ENCODE data around the gene TRAF2. TPM values are rescaled to one million over a fixed set of nuclear protein-coding genes. Genes with fewer than 3 reads are reported as not detected.

The TRAF2 gene
- total RNA-seq, 1 experiment from 2014 or later = 11.5 TPM

DNA sequence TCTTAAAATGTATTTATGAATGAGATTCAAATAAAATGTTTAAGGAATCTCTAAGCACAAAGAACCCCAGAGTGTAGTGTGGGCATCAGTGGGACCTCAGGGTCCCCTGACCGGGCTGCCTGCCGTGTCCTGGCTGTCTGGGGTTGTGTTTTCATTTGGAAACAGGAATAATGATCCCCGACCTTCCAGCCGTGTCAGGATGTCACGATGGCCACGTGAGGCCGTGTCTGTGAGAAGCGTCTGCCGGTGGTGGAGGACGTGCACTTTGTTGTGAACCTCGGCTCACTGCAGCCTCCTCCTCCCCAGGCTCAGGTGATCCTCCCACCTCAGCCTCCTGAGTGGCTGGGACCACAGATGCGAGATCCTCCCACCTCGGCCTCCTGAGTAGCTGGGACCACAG lies 4.3 kb downstream of the TRAF2 start:
- DNase-seq = no peak
- TF ChIP-seq, protein P1, sequence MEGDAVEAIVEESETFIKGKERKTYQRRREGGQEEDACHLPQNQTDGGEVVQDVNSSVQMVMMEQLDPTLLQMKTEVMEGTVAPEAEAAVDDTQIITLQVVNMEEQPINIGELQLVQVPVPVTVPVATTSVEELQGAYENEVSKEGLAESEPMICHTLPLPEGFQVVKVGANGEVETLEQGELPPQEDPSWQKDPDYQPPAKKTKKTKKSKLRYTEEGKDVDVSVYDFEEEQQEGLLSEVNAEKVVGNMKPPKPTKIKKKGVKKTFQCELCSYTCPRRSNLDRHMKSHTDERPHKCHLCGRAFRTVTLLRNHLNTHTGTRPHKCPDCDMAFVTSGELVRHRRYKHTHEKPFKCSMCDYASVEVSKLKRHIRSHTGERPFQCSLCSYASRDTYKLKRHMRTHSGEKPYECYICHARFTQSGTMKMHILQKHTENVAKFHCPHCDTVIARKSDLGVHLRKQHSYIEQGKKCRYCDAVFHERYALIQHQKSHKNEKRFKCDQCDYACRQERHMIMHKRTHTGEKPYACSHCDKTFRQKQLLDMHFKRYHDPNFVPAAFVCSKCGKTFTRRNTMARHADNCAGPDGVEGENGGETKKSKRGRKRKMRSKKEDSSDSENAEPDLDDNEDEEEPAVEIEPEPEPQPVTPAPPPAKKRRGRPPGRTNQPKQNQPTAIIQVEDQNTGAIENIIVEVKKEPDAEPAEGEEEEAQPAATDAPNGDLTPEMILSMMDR (conservative IDR thresholded peaks at IDR 0.05; ENCODE audit: low read depth, low read length) = no peak
- TF ChIP-seq EZH2phosphoT487 (IDR thresholded peaks at IDR 0.05; ENCODE audit: borderline replicate concordance, low read length) = no peak
- no peak for TF ChIP-seq EZH2 (IDR thresholded peaks at IDR 0.05; ENCODE audit: low read length, unreplicated experiment)
- Histone ChIP-seq H3K27ac (ENCODE audit: low read length) (no peak overlapping the region), H3K4me3 (ENCODE audit: low read length) (no peak overlapping the region), H3K79me2 (ENCODE audit: low read length) (peaks cover 84% of the 10 kb centered on the region), H3F3A (ENCODE audit: low read length, unreplicated experiment) (no peaks in the 10 kb centered on the region), H3K4me2 (ENCODE audit: low read length) (no peak overlapping the region), H3K9ac (ENCODE audit: low read length) (no peak overlapping the region), H4K20me1 (ENCODE audit: low read length) (no peaks in the 10 kb centered on the region), H3K36me3 (ENCODE audit: low read depth, low read length) (no peaks in the 10 kb centered on the region), H3K27me3 (ENCODE audit: low read length) (no peaks in the 10 kb centered on the region), H3K9me3 (ENCODE audit: low read length) (no peaks in the 10 kb centered on the region), H3K9me2 (replicated peaks; ENCODE audit: low read length) (no peaks in the 10 kb centered on the region), H2AFZ (ENCODE audit: low read length) (no peak overlapping the region), H3K4me1 (ENCODE audit: insufficient read depth, low read length) (no peaks in the 10 kb centered on the region)
- ATAC-seq = no peak
- ChIA-PET POLR2A (ENCODE audit: unreplicated experiment) (no interaction called here), CTCF (no interaction called here)
- intact Hi-C loops (cut with micrococcal nuclease) = no loop called here
- BruUV-seq (replicated peaks) = no TSS peak

DNA sequence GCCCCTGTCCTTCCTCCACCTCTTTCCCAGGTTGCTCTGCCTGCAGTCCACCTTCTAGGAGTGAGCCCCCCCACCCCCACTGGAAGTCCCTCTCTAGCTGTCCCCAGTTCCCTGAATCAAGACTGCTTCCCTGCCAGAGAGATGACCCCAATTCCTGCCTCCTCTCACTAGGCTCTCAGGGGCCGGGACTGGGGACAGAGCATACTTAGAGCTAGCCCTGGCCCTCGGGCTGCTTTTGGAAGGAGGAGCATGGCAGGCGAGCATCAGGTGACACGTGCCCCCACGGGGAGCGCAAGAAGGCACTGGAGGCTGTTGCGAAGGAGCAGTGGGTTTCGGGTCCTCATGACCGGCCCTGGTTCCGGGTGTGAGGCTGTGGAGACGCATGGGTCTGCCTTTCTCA lies 9.7 kb downstream of the TRAF2 start:
- Histone ChIP-seq H3K79me2 (ENCODE audit: low read length) (peaks cover 45% of the 10 kb centered on the region), H3K9me2 (replicated peaks; ENCODE audit: low read length) (no peaks in the 10 kb centered on the region), H3K27ac (ENCODE audit: low read length) (no peak overlapping the region), H4K20me1 (ENCODE audit: low read length) (no peaks in the 10 kb centered on the region), H3K4me2 (ENCODE audit: low read length) (no peak overlapping the region), H3K4me3 (ENCODE audit: low read length) (no peak overlapping the region), H3K27me3 (ENCODE audit: low read length) (no peaks in the 10 kb centered on the region), H3K9me3 (ENCODE audit: low read length) (no peaks in the 10 kb centered on the region), H3K4me1 (ENCODE audit: insufficient read depth, low read length) (peaks cover 10% of the 10 kb centered on the region), H3K36me3 (ENCODE audit: low read depth, low read length) (no peaks in the 10 kb centered on the region; the same call in 1 of the 2 replicates), H2AFZ (ENCODE audit: low read length) (no peak overlapping the region), H3F3A (ENCODE audit: low read length, unreplicated experiment) (peaks cover 4% of the 10 kb centered on the region), H3K9ac (ENCODE audit: low read length) (no peak overlapping the region)
- DNase-seq (no peak), ATAC-seq (no peak)
- no peak for TF ChIP-seq EZH2phosphoT487 (IDR thresholded peaks at IDR 0.05; ENCODE audit: borderline replicate concordance, low read length)
- TF ChIP-seq EZH2 (IDR thresholded peaks at IDR 0.05; ENCODE audit: low read length, unreplicated experiment) = no peak
- TF ChIP-seq, protein P1 (conservative IDR thresholded peaks at IDR 0.05; ENCODE audit: low read depth, low read length) = no peak
- ChIA-PET POLR2A (ENCODE audit: unreplicated experiment) (no interaction called here), CTCF (no interaction called here)
- no TSS peak for BruUV-seq (replicated peaks)
- intact Hi-C loops (cut with micrococcal nuclease) = no loop called here

DNA sequence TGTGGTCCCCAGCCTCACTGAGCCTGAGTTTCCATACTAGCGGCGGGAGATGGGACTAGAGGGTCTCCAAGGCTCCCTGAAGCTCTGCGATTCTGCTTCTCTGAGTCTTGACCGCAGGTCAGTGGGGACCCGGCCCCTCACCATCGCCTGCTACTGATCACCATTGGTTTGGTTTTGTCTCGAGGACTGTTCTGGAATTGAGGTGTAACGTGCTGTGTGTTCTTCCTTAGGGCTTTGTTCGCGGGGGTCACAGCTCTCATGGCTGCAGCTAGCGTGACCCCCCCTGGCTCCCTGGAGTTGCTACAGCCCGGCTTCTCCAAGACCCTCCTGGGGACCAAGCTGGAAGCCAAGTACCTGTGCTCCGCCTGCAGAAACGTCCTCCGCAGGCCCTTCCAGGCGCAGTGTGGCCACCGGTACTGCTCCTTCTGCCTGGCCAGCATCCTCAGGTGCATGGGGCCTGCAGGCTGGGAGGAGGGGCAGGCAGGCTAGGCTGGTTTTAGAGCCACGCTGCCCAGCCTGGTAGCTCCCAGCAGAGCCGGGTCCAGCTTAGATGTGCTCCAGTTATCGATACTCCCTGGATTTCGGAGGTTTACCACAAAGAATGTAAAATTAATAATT lies 12.3 kb downstream of the TRAF2 start:
- H3K9me3 ChIP-seq (ENCODE audit: low read length) = no peaks in the 10 kb centered on the region
- intact Hi-C loops (cut with micrococcal nuclease) = no loop called here
- H2AFZ ChIP-seq (ENCODE audit: low read length) = no peak overlapping the region
- H3K27ac ChIP-seq (ENCODE audit: low read length) = no peak overlapping the region
- ChIA-PET CTCF (interaction anchor here (0.7 kb wide), 1 partner anchor 171 kb away, joined by 3 read pairs; no protein-coding TSS in a partner anchor), POLR2A (ENCODE audit: unreplicated experiment) (no interaction called here)
- H3K9ac ChIP-seq (ENCODE audit: low read length) = no peak overlapping the region
- no peak for ATAC-seq
- peaks cover 4% of the 10 kb centered on the region for H3F3A ChIP-seq (ENCODE audit: low read length, unreplicated experiment)
- H3K79me2 ChIP-seq (ENCODE audit: low read length) = peaks cover 21% of the 10 kb centered on the region
- TF ChIP-seq EZH2phosphoT487 (IDR thresholded peaks at IDR 0.05; ENCODE audit: borderline replicate concordance, low read length) = no peak
- TF ChIP-seq EZH2 (IDR thresholded peaks at IDR 0.05; ENCODE audit: low read length, unreplicated experiment) = no peak
- TF ChIP-seq, protein P1 (conservative IDR thresholded peaks at IDR 0.05; ENCODE audit: low read depth, low read length) = no peak
- DNase-seq = no peak
- no TSS peak for BruUV-seq (replicated peaks)
- no peaks in the 10 kb centered on the region for H4K20me1 ChIP-seq (ENCODE audit: low read length)
- H3K4me1 ChIP-seq (ENCODE audit: insufficient read depth, low read length) = peaks cover 31% of the 10 kb centered on the region
- H3K36me3 ChIP-seq (ENCODE audit: low read depth, low read length) = no peaks in the 10 kb centered on the region; the same call in 1 of the 2 replicates
- no peaks in the 10 kb centered on the region for H3K27me3 ChIP-seq (ENCODE audit: low read length)
- no peaks in the 10 kb centered on the region for H3K9me2 ChIP-seq (replicated peaks; ENCODE audit: low read length)
- no peak overlapping the region for H3K4me3 ChIP-seq (ENCODE audit: low read length)
- H3K4me2 ChIP-seq (ENCODE audit: low read length) = no peak overlapping the region

Measured in PC-3 (cell line).